Lower leg skin (tissue), 3 donors: ENCODE results near the gene SOCS1.

Experiments used
- POLR2A ChIP-seq, 2 donors: fragments of 450-650 bp; IDR thresholded peaks; one replicate each; pipeline ENCODE4 v1.6.1; 2016 to 2017; ENCODE audit warnings: antibody characterized with exemption in 2 of 2, mild to moderate bottlenecking in 1 of 2, moderate library complexity in 1 of 2
- TF ChIP-seq, protein P1 (sequence below), 3 donors: fragments of 450-650 bp; IDR thresholded peaks; one replicate each; pipeline ENCODE4 v1.5.1; 2016; ENCODE audit warnings: antibody characterized with exemption in 3 of 3, mild to moderate bottlenecking in 3 of 3, moderate library complexity in 2 of 3

DNA sequence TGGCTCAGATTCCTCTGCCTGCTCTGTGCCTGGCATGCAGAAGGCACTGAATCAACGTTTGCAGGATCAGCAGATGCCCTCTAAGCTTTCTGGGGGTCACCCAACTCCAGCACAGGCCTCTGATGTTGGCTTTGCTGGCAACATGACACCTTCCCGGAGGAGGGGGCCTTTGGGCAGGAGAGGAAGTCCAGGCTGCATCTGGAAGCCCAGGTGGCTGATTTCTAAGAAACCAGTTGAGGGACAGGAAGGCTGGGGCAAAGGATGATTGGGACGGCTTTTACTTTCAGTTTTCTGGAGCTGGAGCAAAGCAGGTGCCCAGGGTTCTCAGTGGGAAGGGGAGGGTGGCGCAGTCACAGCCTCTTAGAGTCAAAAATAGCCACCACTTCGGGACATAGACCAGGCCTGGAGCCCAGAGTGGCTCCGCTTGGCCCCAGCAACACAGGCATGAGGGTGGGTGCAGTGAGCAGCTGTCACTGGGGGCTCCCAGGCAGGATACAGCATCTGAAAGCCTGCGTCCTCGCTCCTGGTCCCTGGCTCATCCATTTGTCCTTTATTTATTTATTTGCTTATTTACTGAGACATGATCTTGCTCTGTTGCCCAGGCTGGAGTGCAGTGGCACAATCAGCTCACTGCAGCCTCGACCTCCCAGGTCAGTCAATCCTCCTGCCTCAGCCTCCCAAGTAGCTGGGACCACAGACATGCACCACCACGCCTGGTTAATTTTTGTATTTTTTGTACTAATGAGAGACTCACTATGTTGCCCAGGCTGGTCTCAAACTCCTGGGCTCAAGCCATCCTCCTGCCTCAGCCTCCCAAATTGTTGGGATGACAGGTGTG is 15.1 kb downstream of the SOCS1 start:
- TF ChIP-seq, protein P1, sequence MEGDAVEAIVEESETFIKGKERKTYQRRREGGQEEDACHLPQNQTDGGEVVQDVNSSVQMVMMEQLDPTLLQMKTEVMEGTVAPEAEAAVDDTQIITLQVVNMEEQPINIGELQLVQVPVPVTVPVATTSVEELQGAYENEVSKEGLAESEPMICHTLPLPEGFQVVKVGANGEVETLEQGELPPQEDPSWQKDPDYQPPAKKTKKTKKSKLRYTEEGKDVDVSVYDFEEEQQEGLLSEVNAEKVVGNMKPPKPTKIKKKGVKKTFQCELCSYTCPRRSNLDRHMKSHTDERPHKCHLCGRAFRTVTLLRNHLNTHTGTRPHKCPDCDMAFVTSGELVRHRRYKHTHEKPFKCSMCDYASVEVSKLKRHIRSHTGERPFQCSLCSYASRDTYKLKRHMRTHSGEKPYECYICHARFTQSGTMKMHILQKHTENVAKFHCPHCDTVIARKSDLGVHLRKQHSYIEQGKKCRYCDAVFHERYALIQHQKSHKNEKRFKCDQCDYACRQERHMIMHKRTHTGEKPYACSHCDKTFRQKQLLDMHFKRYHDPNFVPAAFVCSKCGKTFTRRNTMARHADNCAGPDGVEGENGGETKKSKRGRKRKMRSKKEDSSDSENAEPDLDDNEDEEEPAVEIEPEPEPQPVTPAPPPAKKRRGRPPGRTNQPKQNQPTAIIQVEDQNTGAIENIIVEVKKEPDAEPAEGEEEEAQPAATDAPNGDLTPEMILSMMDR (IDR thresholded peaks at IDR 0.05), result no peak
- TF ChIP-seq POLR2A (IDR thresholded peaks at IDR 0.05), result no peak
